Adrenal gland (tissue), 12 donors: ENCODE results near the gene TBX1. TPM values are rescaled to one million over a fixed set of nuclear protein-coding genes. Genes with fewer than 3 reads are reported as not detected.

Experiments
- DNase-seq, 7 donors: peaks; one replicate each; pipeline ENCODE4 v3.0.0-alpha.2; 2019 to 2020
- H3K27ac ChIP-seq, 5 donors: fragments of 200-600 bp; sonication (generic) in 4 of 5; 1 replicate in 3 of 5; 2 replicates in 2 of 5; pipeline versions ENCODE4 v1.5.1 to v1.8.0; 2016 to 2020; ENCODE audit warnings: mild to moderate bottlenecking in 1 of 5
- H3K27me3 ChIP-seq: fragments of 200-600 bp; 2 replicates; pipeline ENCODE4 v1.8.0; 2021
- H3K36me3 ChIP-seq, 2 donors: fragments of 200-600 bp; replicated peaks in 1 of 2; 1 replicate in 1 of 2; 2 replicates in 1 of 2; pipeline versions ENCODE4 v1.5.1 to v1.8.0; 2018 to 2022
- H3K4me1 ChIP-seq, 2 donors: fragments of 200-600 bp; replicated peaks in 1 of 2; 1 replicate in 1 of 2; 2 replicates in 1 of 2; pipeline versions ENCODE4 v1.5.1 to v1.8.0; 2018 to 2021
- H3K4me3 ChIP-seq, 4 donors: fragments of 200-600 bp; sonication (generic) in 3 of 4; one replicate each; pipeline ENCODE4 v1.5.1; 2016 to 2018
- H3K9me3 ChIP-seq, 3 donors: fragments of 200-600 bp; sonication (generic) in 1 of 3; replicated peaks in 1 of 3; 1 replicate in 2 of 3; 2 replicates in 1 of 3; pipeline versions ENCODE4 v1.5.1 to v1.8.0; 2016 to 2021
- CTCF ChIP-seq, 6 experiments: fragments of 450-650 bp in 4 of 6; fragments of 200-600 bp in 2 of 6; sonication (generic) in 1 of 6; IDR thresholded peaks; 1 replicate in 5 of 6; 2 replicates in 1 of 6; pipeline versions ENCODE4 v1.5.1 to v1.8.0; 2016 to 2021; ENCODE audit warnings: antibody characterized with exemption in 6 of 6, mild to moderate bottlenecking in 2 of 6, moderate library complexity in 1 of 6
- POLR2A ChIP-seq, 2 donors: fragments of 450-650 bp; IDR thresholded peaks; one replicate each; pipeline ENCODE4 v1.6.1; 2017; ENCODE audit warnings: antibody characterized with exemption in 2 of 2, mild to moderate bottlenecking in 2 of 2, moderate library complexity in 1 of 2
- WGBS, 4 donors: extraction: QIAGEN DNeasy Blood & Tissue Kit in 2 of 4; methylation state at CpG; one replicate each; pipeline versions ENCODE4 v1.1.5 to v1.1.7; 2013 to 2017; 5-methylcytosine and 5-hydroxymethylcytosine counted together
- intact Hi-C, 2 donors: fragments of 100-400 bp; cut with DNase I; formaldehyde crosslinking; loops; one replicate each; pipeline versions ENCODE4 v1.14.1 to v1.15.0; 2022 to 2023
- polyA plus RNA-seq, 3 donors: library from polyadenylated mRNA; stranded (reverse); fragments of 200-250 nt in 2 of 3; fragments of 350-450 nt in 1 of 3; fragmentation: Illumina TruSeq in 1 of 3; extraction: RNeasy Lipid Tissue Mini Kit (QIAGEN cat#74804) in 1 of 3; gene quantifications; one replicate each; pipeline ENCODE4 v1.2.3, GENCODE V29; 2013 to 2014
- total RNA-seq, 9 donors: library from RNA; depleted of rRNA in 4 of 9; stranded (reverse); fragments of >200 nt in 4 of 9; fragments of 120-200 nt in 1 of 9; fragmentation: NEBNext Ultra II Directional in 1 of 9; extraction: Animal tissue kit (Norgen Biotek cat#: 25700) in 1 of 9; gene quantifications; one replicate each; pipeline versions ENCODE4 v1.1.0 to v1.2.4, GENCODE V29; 2013 to 2023
- donor health status: healthy with polysubstance abuse.
- donor health status: Bipolar disorder and iron deficiency.
- donor health status: DM: yes; HTN: yes; CAD: no.
- donor health status: DM: no; HTN: no; CAD: no.
- donor health status: DM: no; HTN: no; CAD: no.
- donor health status: DM: yes; HTN: yes; CAD: no.

TBX1 gene
- total and polyA plus RNA-seq, 12 donors: 0.11 to 10.1 (median 1.1) TPM; not detected in 3

GRCh38 chr22:19741053-19741452, 19.5 kb upstream of the TBX1 start:
- no peaks in the 10 kb centered on the region for H3K36me3 ChIP-seq
- 90 to 97% (median 93%) methylated on average over 2 to 7 of the region's 7 CpGs for WGBS, 4 donors
- no peak for DNase-seq
- no peak overlapping the region for H3K4me3 ChIP-seq
- intact Hi-C loops: no loop called here
- no peaks in the 10 kb centered on the region for H3K4me1 ChIP-seq
- H3K27me3 ChIP-seq: no peaks in the 10 kb centered on the region
- no peak overlapping the region for H3K27ac ChIP-seq
- no peaks in the 10 kb centered on the region for H3K9me3 ChIP-seq
- no peak for TF ChIP-seq POLR2A (IDR thresholded peaks at IDR 0.05)
- TF ChIP-seq CTCF (IDR thresholded peaks at IDR 0.05): no peak

GRCh38 chr22:19742160-19743066, 18.2 kb upstream of the TBX1 start:
- no peak for DNase-seq
- intact Hi-C loops: no loop called here
- H3K27me3 ChIP-seq: no peaks in the 10 kb centered on the region
- H3K27ac ChIP-seq: no peak overlapping the region
- no peaks in the 10 kb centered on the region for H3K9me3 ChIP-seq
- 89 to 91% (median 90%) methylated on average over 17 to 21 of the region's 21 CpGs for WGBS, 4 donors
- no peak overlapping the region for H3K4me3 ChIP-seq
- no peak for TF ChIP-seq POLR2A (IDR thresholded peaks at IDR 0.05)
- no peak for TF ChIP-seq CTCF (IDR thresholded peaks at IDR 0.05)
- no peaks in the 10 kb centered on the region for H3K4me1 ChIP-seq
- no peaks in the 10 kb centered on the region for H3K36me3 ChIP-seq

GRCh38 chr22:19743081-19743480, 17.5 kb upstream of the TBX1 start:
- H3K27me3 ChIP-seq: no peaks in the 10 kb centered on the region
- no peaks in the 10 kb centered on the region for H3K36me3 ChIP-seq
- no peak overlapping the region for H3K27ac ChIP-seq
- no peaks in the 10 kb centered on the region for H3K4me1 ChIP-seq
- WGBS, 4 donors: 82 to 96% (median 92%) methylated on average over 3 to 6 of the region's 6 CpGs
- no peaks in the 10 kb centered on the region for H3K9me3 ChIP-seq
- no peak overlapping the region for H3K4me3 ChIP-seq
- TF ChIP-seq POLR2A (IDR thresholded peaks at IDR 0.05) (no peak), CTCF (IDR thresholded peaks at IDR 0.05) (no peak)
- DNase-seq: no peak
- intact Hi-C loops: no loop called here

GRCh38 chr22:19743651-19744050, 16.9 kb upstream of the TBX1 start:
- WGBS, 4 donors: 68 to 96% (median 87%) methylated on average over 1 to 4 of the region's 4 CpGs
- H3K4me1 ChIP-seq: no peaks in the 10 kb centered on the region
- DNase-seq: no peak
- no peaks in the 10 kb centered on the region for H3K9me3 ChIP-seq
- TF ChIP-seq CTCF (IDR thresholded peaks at IDR 0.05): no peak
- TF ChIP-seq POLR2A (IDR thresholded peaks at IDR 0.05): no peak
- no peak overlapping the region for H3K27ac ChIP-seq
- H3K27me3 ChIP-seq: no peaks in the 10 kb centered on the region
- H3K36me3 ChIP-seq: no peaks in the 10 kb centered on the region
- intact Hi-C loops: no loop called here
- no peak overlapping the region for H3K4me3 ChIP-seq
